Measurements from ENCODE around the gene MICALL2.

Gene MICALL2

GRCh38 chr7:1492640-1493039, 33.4 kb upstream of the MICALL2 start:
- TF ChIP-seq, protein P1, sequence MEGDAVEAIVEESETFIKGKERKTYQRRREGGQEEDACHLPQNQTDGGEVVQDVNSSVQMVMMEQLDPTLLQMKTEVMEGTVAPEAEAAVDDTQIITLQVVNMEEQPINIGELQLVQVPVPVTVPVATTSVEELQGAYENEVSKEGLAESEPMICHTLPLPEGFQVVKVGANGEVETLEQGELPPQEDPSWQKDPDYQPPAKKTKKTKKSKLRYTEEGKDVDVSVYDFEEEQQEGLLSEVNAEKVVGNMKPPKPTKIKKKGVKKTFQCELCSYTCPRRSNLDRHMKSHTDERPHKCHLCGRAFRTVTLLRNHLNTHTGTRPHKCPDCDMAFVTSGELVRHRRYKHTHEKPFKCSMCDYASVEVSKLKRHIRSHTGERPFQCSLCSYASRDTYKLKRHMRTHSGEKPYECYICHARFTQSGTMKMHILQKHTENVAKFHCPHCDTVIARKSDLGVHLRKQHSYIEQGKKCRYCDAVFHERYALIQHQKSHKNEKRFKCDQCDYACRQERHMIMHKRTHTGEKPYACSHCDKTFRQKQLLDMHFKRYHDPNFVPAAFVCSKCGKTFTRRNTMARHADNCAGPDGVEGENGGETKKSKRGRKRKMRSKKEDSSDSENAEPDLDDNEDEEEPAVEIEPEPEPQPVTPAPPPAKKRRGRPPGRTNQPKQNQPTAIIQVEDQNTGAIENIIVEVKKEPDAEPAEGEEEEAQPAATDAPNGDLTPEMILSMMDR (conservative IDR thresholded peaks at IDR 0.05; ENCODE audit: control insufficient read depth, insufficient read depth, low read depth, low read length) = no peak
- DNase-seq (ENCODE audit: low read depth) = no peak
- H3K4me3 ChIP-seq (ENCODE audit: control insufficient read depth, low read depth, low read length) = no peak overlapping the region

DNA sequence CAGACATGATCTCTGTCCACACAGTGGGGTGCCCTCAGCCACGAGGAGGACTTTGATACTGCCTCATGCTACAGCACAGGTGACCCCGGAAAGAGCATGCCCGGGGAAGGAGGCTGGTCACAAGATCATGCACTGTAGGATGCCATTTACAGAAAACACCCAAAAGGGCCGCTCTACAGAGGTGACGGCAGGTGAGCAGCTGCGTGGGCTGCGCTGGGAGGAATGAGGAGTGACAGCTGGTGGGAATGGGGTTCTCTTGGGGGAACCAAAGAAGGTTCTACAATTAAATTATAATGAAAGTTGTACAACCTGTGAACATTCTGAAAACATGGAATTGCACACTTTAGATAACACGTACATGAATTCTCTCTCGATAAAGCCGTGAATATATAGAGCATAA, 33.0 kb upstream of the MICALL2 start:
- no peak overlapping the region for H3K4me3 ChIP-seq (ENCODE audit: control insufficient read depth, low read depth, low read length)
- TF ChIP-seq, protein P1 (conservative IDR thresholded peaks at IDR 0.05; ENCODE audit: control insufficient read depth, insufficient read depth, low read depth, low read length) = no peak
- no peak for DNase-seq (ENCODE audit: low read depth)

GRCh38 chr7:1490837-1491236, 31.6 kb upstream of the MICALL2 start:
- TF ChIP-seq, protein P1 (conservative IDR thresholded peaks at IDR 0.05; ENCODE audit: control insufficient read depth, insufficient read depth, low read depth, low read length) = no peak
- H3K4me3 ChIP-seq (ENCODE audit: control insufficient read depth, low read depth, low read length) = no peak overlapping the region
- no peak for DNase-seq (ENCODE audit: low read depth)

- no peak overlapping the region for H3K4me3 ChIP-seq (ENCODE audit: control insufficient read depth, low read depth, low read length)
- TF ChIP-seq, protein P1 (conservative IDR thresholded peaks at IDR 0.05; ENCODE audit: control insufficient read depth, insufficient read depth, low read depth, low read length) = no peak
- DNase-seq (ENCODE audit: low read depth) = no peak
Observed at GRCh38 chr7:1489336-1489735, 30.1 kb upstream of the MICALL2 start.

DNA sequence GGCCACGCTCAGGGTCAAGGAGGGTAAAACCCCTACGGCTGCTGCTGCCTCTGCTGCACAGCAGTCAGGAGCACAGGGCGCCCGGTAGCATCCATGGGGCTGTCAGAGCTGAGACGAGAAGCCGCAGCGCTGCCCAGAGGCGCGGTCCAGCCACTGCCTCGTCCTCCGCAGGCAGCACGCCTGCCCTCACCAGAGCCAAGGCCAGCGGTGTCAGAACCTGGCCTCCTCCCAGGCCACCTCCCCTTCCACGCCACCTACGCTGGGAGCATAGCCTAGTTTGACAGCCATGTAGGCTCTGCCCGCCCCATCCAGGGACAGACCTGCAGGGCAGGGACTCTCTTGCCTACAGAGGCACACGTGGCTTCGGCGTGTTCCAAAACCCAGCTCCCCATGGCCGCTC, 28.7 kb upstream of the MICALL2 start:
- TF ChIP-seq, protein P1 (conservative IDR thresholded peaks at IDR 0.05; ENCODE audit: control insufficient read depth, insufficient read depth, low read depth, low read length) = no peak

DNA sequence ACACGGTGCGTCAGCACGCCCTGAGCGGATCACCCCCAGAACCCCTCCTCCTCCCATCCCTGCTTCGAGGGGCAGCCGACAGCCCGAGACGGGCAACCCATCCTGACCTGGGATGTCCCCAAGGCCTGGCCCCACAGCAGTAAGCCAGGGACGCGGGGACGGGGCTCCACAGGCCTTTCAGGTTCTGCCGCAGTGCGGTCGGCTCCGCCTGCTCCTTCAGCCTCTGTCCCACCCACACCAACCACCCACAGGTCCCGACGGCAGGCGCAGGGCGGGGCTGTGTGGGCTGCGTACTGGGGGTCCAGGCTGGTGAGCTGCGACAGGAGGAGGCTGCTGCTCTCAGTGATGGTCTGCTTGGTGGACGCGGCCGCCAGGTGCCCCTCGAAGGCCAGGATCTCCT, 28.2 kb upstream of the MICALL2 start:
- TF ChIP-seq, protein P1 (conservative IDR thresholded peaks at IDR 0.05; ENCODE audit: control insufficient read depth, insufficient read depth, low read depth, low read length) = no peak
- DNase-seq (ENCODE audit: low read depth) = no peak
- no peak overlapping the region for H3K4me3 ChIP-seq (ENCODE audit: control insufficient read depth, low read depth, low read length)

More for the DNA sequence above, 28.7 kb upstream of the MICALL2 start:
- DNase-seq (ENCODE audit: low read depth) = no peak
- no peak overlapping the region for H3K4me3 ChIP-seq (ENCODE audit: control insufficient read depth, low read depth, low read length)

DNA sequence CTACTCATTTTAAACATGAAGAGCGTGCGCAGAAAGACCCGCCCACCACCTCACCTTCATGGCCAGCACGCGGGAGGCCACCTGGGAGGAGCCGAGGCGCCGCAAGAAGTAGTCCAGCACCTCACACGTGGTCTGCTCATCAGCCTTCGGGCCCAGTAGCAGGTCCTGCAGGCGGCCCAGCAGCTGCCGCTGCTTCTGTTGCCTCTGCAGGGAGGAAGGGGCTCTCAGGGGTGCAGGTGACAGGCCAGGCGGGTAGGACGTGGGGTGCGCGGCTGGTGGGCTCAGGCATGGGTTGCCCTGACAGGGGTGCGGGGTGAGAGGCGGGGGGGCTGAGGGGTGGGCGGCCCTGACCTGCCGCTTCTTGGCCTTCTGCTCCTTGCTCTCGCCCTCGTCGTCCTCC, 27.3 kb upstream of the MICALL2 start:
- no peak for DNase-seq (ENCODE audit: low read depth)
- TF ChIP-seq, protein P1 (conservative IDR thresholded peaks at IDR 0.05; ENCODE audit: control insufficient read depth, insufficient read depth, low read depth, low read length) = no peak
- no peak overlapping the region for H3K4me3 ChIP-seq (ENCODE audit: control insufficient read depth, low read depth, low read length)
